BE2C (cell line): ENCODE results near the gene PEX11G.

Experiments
- DNase-seq: peaks from one replicate; pipeline ENCODE4 v3.0.0-alpha.2; 2020
- H3K27me3 ChIP-seq: fragments of 250-450 bp; sonication (Bioruptor Pico); 2 replicates; pipeline ENCODE4 v1.5.1; 2020; ENCODE audit warnings: mild to moderate bottlenecking
- H3K36me3 ChIP-seq: fragments of 250-450 bp; sonication (Bioruptor Pico); 2 replicates; pipeline ENCODE4 v1.5.1; 2020; ENCODE audit warnings: mild to moderate bottlenecking
- H3K4me1 ChIP-seq: fragments of 250-450 bp; sonication (Bioruptor Pico); 2 replicates; pipeline ENCODE4 v1.5.1; 2020
- H3K4me3 ChIP-seq: 2 replicates; pipeline ENCODE4 v1.5.1; 2011; ENCODE audit warnings: low read depth, low read length
- H3K9me3 ChIP-seq: fragments of 250-450 bp; sonication (Bioruptor Pico); 2 replicates; pipeline ENCODE4 v1.5.1; 2020
- CTCF ChIP-seq: IDR thresholded peaks from 2 replicates; pipeline ENCODE4 v1.5.1; 2012; ENCODE audit warnings: mild to moderate bottlenecking, low read depth, low read length

The PEX11G gene

GRCh38 chr19:7522072-7522922 is 33.5 kb upstream of the PEX11G start, which contains the start of gene MCOLN1:
MCOLN1 (plus strand) TSS chr19:7522624; CDS start chr19:7522751, 127 bp downstream.
- no peaks in the 10 kb centered on the region for H3K4me1 ChIP-seq
- no peaks in the 10 kb centered on the region for H3K9me3 ChIP-seq
- TF ChIP-seq CTCF = no peak
- DNase-seq = peak; percentile 100
- no peaks in the 10 kb centered on the region for H3K27me3 ChIP-seq
- H3K36me3 ChIP-seq = no peaks in the 10 kb centered on the region; the same call in 1 of the 2 replicates
- peak within 1 kb of the TSS; percentile 85 for H3K4me3 ChIP-seq

- Histone ChIP-seq H3K36me3 (no peaks in the 10 kb centered on the region; the same call in 1 of the 2 replicates), H3K4me1 (no peaks in the 10 kb centered on the region), H3K4me3 (peak overlapping the region; percentile 85), H3K27me3 (no peaks in the 10 kb centered on the region), H3K9me3 (no peaks in the 10 kb centered on the region)
- DNase-seq = no peak
- TF ChIP-seq CTCF = no peak
Measured at GRCh38 chr19:7521551-7522071, 32.8 kb upstream of the PEX11G start.

- H3K27me3 ChIP-seq = no peaks in the 10 kb centered on the region
- TF ChIP-seq CTCF = no peak
- H3K4me3 ChIP-seq = no peak overlapping the region
- H3K9me3 ChIP-seq = no peaks in the 10 kb centered on the region
- no peaks in the 10 kb centered on the region for H3K36me3 ChIP-seq
- DNase-seq = no peak
- H3K4me1 ChIP-seq = peaks cover 3% of the 10 kb centered on the region
Measured at GRCh38 chr19:7520131-7521051, 31.6 kb upstream of the PEX11G start.

GRCh38 chr19:7519361-7520130 is 30.7 kb upstream of the PEX11G start:
- no peak for TF ChIP-seq CTCF
- Histone ChIP-seq H3K36me3 (no peaks in the 10 kb centered on the region), H3K4me3 (no peak overlapping the region), H3K4me1 (peaks cover 8% of the 10 kb centered on the region), H3K9me3 (no peaks in the 10 kb centered on the region), H3K27me3 (no peaks in the 10 kb centered on the region)
- DNase-seq = no peak

GRCh38 chr19:7516878-7517277 is 28.0 kb upstream of the PEX11G start:
- TF ChIP-seq CTCF = no peak
- Histone ChIP-seq H3K9me3 (no peaks in the 10 kb centered on the region), H3K27me3 (no peaks in the 10 kb centered on the region), H3K4me3 (peak overlapping the region; percentile 70), H3K4me1 (peaks cover 15% of the 10 kb centered on the region), H3K36me3 (no peaks in the 10 kb centered on the region)
- DNase-seq = no peak
